NB4 (cell line): ENCODE measurements around the gene KRT38.

Source experiments
- CTCF ChIP-seq: IDR thresholded peaks from one replicate; pipeline ENCODE4 v1.5.1; 2012; ENCODE audit warnings: low read depth, low read length
- POLR2A ChIP-seq: IDR thresholded peaks from 2 replicates; pipeline ENCODE4 v1.6.1; 2011; ENCODE audit warnings: mild to moderate bottlenecking; ENCODE audit not compliant: insufficient read length; ENCODE audit errors: extremely low read depth

- TF ChIP-seq CTCF (no peak), POLR2A (no peak)
These were observed 7.2 kb downstream of the KRT38 start for GRCh38 chr17:41433586-41433985.
